ENCODE results near the gene INPP4B.

Gene INPP4B

DNA sequence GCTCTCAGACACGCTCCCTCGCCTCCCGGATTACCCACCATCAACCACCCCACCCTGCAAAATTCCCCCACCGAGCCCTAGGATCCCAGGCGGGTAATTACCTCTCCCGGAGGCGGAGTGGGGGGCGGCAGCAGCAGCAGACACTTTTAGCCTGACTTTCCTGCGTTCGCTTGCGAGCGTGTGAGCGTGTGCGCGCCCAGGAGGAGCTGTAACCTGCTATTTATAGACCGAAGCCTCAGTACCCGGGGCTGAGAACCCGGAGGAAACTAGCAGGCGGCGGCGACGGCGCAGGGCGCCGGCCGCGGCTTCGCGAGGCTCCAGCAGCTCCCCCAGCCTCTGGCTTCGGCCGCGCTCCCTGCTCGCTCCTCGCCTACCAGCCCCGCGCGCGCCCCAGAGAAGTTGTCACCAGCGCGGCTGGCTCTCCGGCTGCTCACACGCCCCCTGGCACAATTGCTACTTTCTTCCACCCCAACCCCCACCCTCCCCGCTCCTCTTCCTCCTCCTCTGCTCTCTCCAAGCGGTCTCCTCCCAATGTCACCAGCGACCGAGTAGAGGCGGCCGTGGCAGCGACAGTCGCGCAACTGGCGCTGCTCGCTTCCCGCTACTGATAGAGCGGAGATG, at the start of gene INPP4B:
Gene INPP4B (minus strand): TSS at position 194 of the 621 bp plus-strand sequence.
- H3K9ac ChIP-seq (ENCODE audit: low read length), result peak within 1 kb of the TSS; percentile 41
- H3K27me3 ChIP-seq (ENCODE audit: control insufficient read depth, insufficient read depth, low read length), result no peaks in the 10 kb centered on the region
- peak within 1 kb of the TSS; percentile 80 for H3K4me3 ChIP-seq (ENCODE audit: low read length)
- peak within 1 kb of the TSS; percentile 55 for H3K27ac ChIP-seq (ENCODE audit: low read depth, low read length)
- no peaks in the 10 kb centered on the region for H3K36me3 ChIP-seq (ENCODE audit: control insufficient read depth, insufficient read depth, low read length)
- peaks cover 2% of the 10 kb centered on the region for H3K4me1 ChIP-seq (ENCODE audit: control insufficient read depth, insufficient read depth, low read length)

DNA sequence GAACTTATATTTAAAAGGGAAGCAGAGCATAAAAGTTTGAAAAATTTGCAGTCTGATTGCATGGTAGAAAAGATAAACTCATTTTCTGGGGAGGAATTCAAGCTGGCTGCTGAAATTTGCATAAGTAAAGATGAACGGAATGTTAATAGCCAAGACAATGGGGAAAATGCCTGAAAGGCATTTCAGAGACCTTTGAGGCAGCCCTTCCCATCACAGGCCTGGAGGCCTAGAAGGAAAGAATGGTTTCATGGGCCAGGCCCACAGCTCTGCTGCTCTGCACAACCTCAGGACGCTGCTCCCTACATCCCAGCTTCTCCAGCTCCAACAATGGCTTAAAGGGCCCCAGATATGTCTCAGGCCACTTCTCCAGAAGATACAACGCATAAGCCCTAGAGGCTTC, 46.9 kb upstream of the INPP4B start:
- Histone ChIP-seq H3K4me3 (ENCODE audit: low read length) (no peak overlapping the region), H3K36me3 (ENCODE audit: control insufficient read depth, insufficient read depth, low read length) (no peaks in the 10 kb centered on the region), H3K27ac (ENCODE audit: low read depth, low read length) (no peak overlapping the region), H3K27me3 (ENCODE audit: control insufficient read depth, insufficient read depth, low read length) (no peaks in the 10 kb centered on the region), H3K4me1 (ENCODE audit: control insufficient read depth, insufficient read depth, low read length) (no peaks in the 10 kb centered on the region), H3K9ac (ENCODE audit: low read length) (no peak overlapping the region)

- Histone ChIP-seq H3K9ac (ENCODE audit: low read length) (no peak overlapping the region), H3K27me3 (ENCODE audit: control insufficient read depth, insufficient read depth, low read length) (no peaks in the 10 kb centered on the region), H3K4me3 (ENCODE audit: low read length) (no peak overlapping the region)
Observed at GRCh38 chr4:142886566-142886965, 40.5 kb upstream of the INPP4B start.

DNA sequence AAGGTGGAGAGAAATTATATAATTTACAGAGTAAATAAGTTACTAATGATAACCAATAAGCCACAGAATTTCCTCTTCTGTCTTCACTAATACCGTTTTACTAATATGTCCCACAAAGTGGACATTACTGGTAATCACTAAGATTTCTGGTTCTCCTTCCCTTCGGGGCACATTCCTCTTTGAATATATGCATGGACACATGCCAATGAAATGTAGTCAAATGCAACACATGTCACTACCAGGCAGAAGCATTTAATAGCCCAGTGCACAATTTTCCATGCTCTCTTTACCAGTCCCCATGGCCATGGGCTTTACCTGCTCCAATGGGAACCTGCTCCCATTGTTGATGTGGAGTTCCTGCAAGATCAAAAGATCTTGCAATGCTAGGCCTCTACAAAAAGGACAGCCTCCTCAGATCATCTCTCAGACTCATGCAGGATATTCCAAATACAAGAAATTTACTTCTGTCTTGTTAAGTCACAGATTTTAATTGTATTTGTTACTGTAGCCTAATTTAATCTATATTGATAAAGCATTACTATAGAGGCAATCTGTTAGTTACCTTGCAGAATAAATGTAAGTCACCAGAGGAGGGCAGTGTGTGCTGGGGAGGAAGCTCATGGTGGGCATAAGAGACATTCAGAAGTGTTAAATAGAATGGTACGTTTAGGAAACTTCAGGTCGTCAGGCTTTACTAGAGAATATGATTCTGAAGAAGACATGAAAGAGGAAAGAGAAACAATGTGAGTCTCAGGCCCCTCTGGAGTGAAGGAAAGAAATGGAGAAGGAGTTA, 37.1 kb upstream of the INPP4B start:
- H3K4me1 ChIP-seq (ENCODE audit: control insufficient read depth, insufficient read depth, low read length), result no peaks in the 10 kb centered on the region
- H3K36me3 ChIP-seq (ENCODE audit: control insufficient read depth, insufficient read depth, low read length), result no peaks in the 10 kb centered on the region
- H3K27ac ChIP-seq (ENCODE audit: low read depth, low read length), result no peak overlapping the region
- H3K27me3 ChIP-seq (ENCODE audit: control insufficient read depth, insufficient read depth, low read length), result no peaks in the 10 kb centered on the region
- H3K9ac ChIP-seq (ENCODE audit: low read length), result no peak overlapping the region
- no peak overlapping the region for H3K4me3 ChIP-seq (ENCODE audit: low read length)

More at GRCh38 chr4:142886566-142886965, 40.5 kb upstream of the INPP4B start:
- H3K4me1 ChIP-seq (ENCODE audit: control insufficient read depth, insufficient read depth, low read length), result no peaks in the 10 kb centered on the region
- H3K36me3 ChIP-seq (ENCODE audit: control insufficient read depth, insufficient read depth, low read length), result no peaks in the 10 kb centered on the region
- no peak overlapping the region for H3K27ac ChIP-seq (ENCODE audit: low read depth, low read length)

- Histone ChIP-seq H3K4me3 (ENCODE audit: low read length) (no peak overlapping the region), H3K27ac (ENCODE audit: low read depth, low read length) (no peak overlapping the region), H3K36me3 (ENCODE audit: control insufficient read depth, insufficient read depth, low read length) (no peaks in the 10 kb centered on the region), H3K9ac (ENCODE audit: low read length) (no peak overlapping the region), H3K4me1 (ENCODE audit: control insufficient read depth, insufficient read depth, low read length) (no peaks in the 10 kb centered on the region), H3K27me3 (ENCODE audit: control insufficient read depth, insufficient read depth, low read length) (no peaks in the 10 kb centered on the region)
Observed at GRCh38 chr4:142882159-142882558, 36.1 kb upstream of the INPP4B start.

- H3K36me3 ChIP-seq (ENCODE audit: control insufficient read depth, insufficient read depth, low read length), result no peaks in the 10 kb centered on the region
- H3K27me3 ChIP-seq (ENCODE audit: control insufficient read depth, insufficient read depth, low read length), result no peaks in the 10 kb centered on the region
- H3K4me1 ChIP-seq (ENCODE audit: control insufficient read depth, insufficient read depth, low read length), result no peaks in the 10 kb centered on the region
- H3K27ac ChIP-seq (ENCODE audit: low read depth, low read length), result no peak overlapping the region
- no peak overlapping the region for H3K9ac ChIP-seq (ENCODE audit: low read length)
- H3K4me3 ChIP-seq (ENCODE audit: low read length), result no peak overlapping the region
Observed at GRCh38 chr4:142881331-142881730, 35.2 kb upstream of the INPP4B start.

DNA sequence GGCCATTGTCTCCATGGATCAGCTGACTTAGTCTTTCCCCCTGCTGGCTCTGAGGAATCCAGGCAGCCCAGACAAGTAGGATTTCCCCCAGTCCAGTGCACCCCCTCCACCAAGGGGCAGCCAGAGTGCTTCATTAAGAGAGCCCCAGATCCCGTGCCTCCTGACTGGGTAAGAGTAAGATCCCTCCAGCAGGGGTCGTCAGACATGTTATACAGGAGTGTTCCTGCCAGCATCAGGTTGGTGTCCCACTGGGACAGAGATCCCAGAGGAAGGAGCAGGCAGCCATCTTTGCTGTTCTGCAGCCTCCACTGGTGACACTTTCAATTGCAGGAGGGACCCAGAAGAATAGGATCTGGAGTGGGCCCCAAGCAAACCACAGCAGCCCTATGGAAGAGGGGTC, 29.0 kb upstream of the INPP4B start:
- no peak overlapping the region for H3K9ac ChIP-seq (ENCODE audit: low read length)
- H3K4me1 ChIP-seq (ENCODE audit: control insufficient read depth, insufficient read depth, low read length), result no peaks in the 10 kb centered on the region

GRCh38 chr4:142874684-142875083, 28.6 kb upstream of the INPP4B start:
- H3K4me3 ChIP-seq (ENCODE audit: low read length), result no peak overlapping the region
- H3K27ac ChIP-seq (ENCODE audit: low read depth, low read length), result no peak overlapping the region
- H3K36me3 ChIP-seq (ENCODE audit: control insufficient read depth, insufficient read depth, low read length), result no peaks in the 10 kb centered on the region
- H3K4me1 ChIP-seq (ENCODE audit: control insufficient read depth, insufficient read depth, low read length), result no peaks in the 10 kb centered on the region
- H3K9ac ChIP-seq (ENCODE audit: low read length), result no peak overlapping the region
- H3K27me3 ChIP-seq (ENCODE audit: control insufficient read depth, insufficient read depth, low read length), result no peaks in the 10 kb centered on the region

More for the DNA sequence above, 29.0 kb upstream of the INPP4B start:
- no peak overlapping the region for H3K27ac ChIP-seq (ENCODE audit: low read depth, low read length)
- no peaks in the 10 kb centered on the region for H3K27me3 ChIP-seq (ENCODE audit: control insufficient read depth, insufficient read depth, low read length)
- no peaks in the 10 kb centered on the region for H3K36me3 ChIP-seq (ENCODE audit: control insufficient read depth, insufficient read depth, low read length)
- no peak overlapping the region for H3K4me3 ChIP-seq (ENCODE audit: low read length)

GRCh38 chr4:142866685-142867084, 20.6 kb upstream of the INPP4B start:
- H3K4me3 ChIP-seq (ENCODE audit: low read length), result no peak overlapping the region
- no peaks in the 10 kb centered on the region for H3K27me3 ChIP-seq (ENCODE audit: control insufficient read depth, insufficient read depth, low read length)
- H3K4me1 ChIP-seq (ENCODE audit: control insufficient read depth, insufficient read depth, low read length), result no peaks in the 10 kb centered on the region
- no peak overlapping the region for H3K9ac ChIP-seq (ENCODE audit: low read length)
- H3K27ac ChIP-seq (ENCODE audit: low read depth, low read length), result no peak overlapping the region
- H3K36me3 ChIP-seq (ENCODE audit: control insufficient read depth, insufficient read depth, low read length), result no peaks in the 10 kb centered on the region

- no peak overlapping the region for H3K4me3 ChIP-seq (ENCODE audit: low read length)
- no peaks in the 10 kb centered on the region for H3K36me3 ChIP-seq (ENCODE audit: control insufficient read depth, insufficient read depth, low read length)
- no peak overlapping the region for H3K9ac ChIP-seq (ENCODE audit: low read length)
- no peak overlapping the region for H3K27ac ChIP-seq (ENCODE audit: low read depth, low read length)
- no peaks in the 10 kb centered on the region for H3K27me3 ChIP-seq (ENCODE audit: control insufficient read depth, insufficient read depth, low read length)
- H3K4me1 ChIP-seq (ENCODE audit: control insufficient read depth, insufficient read depth, low read length), result no peaks in the 10 kb centered on the region
Observed at GRCh38 chr4:142861351-142861750, 15.2 kb upstream of the INPP4B start.

DNA sequence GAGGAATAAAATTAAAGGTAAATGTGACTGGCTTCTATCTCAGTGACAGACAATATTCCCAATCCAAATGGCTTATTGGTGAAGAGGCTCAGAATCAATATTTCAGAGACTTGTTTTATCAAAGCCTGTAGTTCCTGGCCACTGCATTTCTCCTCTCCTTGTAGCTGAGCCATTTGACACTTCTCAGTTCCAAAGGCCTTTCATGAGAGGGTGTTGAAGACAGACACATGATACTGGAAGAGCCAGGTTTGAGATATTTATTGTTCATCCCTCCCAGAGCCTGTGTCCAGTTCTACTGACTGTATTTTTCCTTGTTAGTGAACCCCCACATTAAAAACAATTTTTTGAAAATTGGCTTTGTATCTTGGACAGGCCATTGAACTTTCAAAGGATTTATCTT, 12.9 kb upstream of the INPP4B start:
- H3K27ac ChIP-seq (ENCODE audit: low read depth, low read length), result no peak overlapping the region
- no peak overlapping the region for H3K4me3 ChIP-seq (ENCODE audit: low read length)
- H3K9ac ChIP-seq (ENCODE audit: low read length), result no peak overlapping the region
- H3K4me1 ChIP-seq (ENCODE audit: control insufficient read depth, insufficient read depth, low read length), result no peaks in the 10 kb centered on the region
- no peaks in the 10 kb centered on the region for H3K36me3 ChIP-seq (ENCODE audit: control insufficient read depth, insufficient read depth, low read length)
- no peaks in the 10 kb centered on the region for H3K27me3 ChIP-seq (ENCODE audit: control insufficient read depth, insufficient read depth, low read length)

DNA sequence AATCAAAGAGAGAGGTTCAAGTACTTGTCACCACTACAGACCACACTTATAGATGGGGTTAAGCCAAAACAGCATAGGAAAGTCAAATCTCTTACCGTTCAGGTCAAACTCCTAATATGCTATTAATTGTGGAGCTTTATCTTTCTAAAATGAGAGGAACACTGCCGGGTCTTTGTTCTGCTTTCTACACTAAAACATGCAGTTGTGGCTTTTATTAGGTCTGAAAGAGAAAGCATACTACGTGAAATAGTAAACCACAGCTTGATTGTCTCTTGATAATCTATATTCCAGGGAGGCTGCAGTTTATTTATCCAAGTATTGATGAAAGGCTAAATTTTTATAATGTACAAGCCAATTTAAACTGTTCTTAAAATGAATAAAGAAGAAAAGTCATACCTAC, 12.3 kb upstream of the INPP4B start:
- no peaks in the 10 kb centered on the region for H3K36me3 ChIP-seq (ENCODE audit: control insufficient read depth, insufficient read depth, low read length)
- no peak overlapping the region for H3K9ac ChIP-seq (ENCODE audit: low read length)
- no peaks in the 10 kb centered on the region for H3K4me1 ChIP-seq (ENCODE audit: control insufficient read depth, insufficient read depth, low read length)
- no peak overlapping the region for H3K27ac ChIP-seq (ENCODE audit: low read depth, low read length)
- no peak overlapping the region for H3K4me3 ChIP-seq (ENCODE audit: low read length)
- H3K27me3 ChIP-seq (ENCODE audit: control insufficient read depth, insufficient read depth, low read length), result no peaks in the 10 kb centered on the region

DNA sequence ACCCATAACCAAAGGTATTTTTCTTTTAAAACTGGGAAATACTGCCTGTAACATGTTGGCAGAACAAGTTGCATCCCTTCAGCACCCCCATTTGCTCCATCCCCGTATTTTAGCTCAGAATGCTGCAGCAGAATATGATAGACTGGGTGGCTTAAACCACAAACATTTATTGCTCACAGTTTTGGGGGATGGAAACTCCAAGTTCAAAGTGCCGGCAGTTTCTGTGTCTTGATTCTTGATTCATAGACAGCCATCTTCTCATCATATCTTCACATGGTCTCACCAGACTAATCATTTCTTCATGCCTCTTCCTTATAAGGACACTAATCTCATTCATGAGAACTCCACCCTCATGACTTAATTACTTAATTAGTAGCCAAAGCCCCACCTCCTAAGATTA, 10.5 kb upstream of the INPP4B start:
- Histone ChIP-seq H3K36me3 (ENCODE audit: control insufficient read depth, insufficient read depth, low read length) (no peaks in the 10 kb centered on the region), H3K4me1 (ENCODE audit: control insufficient read depth, insufficient read depth, low read length) (no peaks in the 10 kb centered on the region), H3K9ac (ENCODE audit: low read length) (no peak overlapping the region), H3K4me3 (ENCODE audit: low read length) (no peak overlapping the region), H3K27ac (ENCODE audit: low read depth, low read length) (no peak overlapping the region), H3K27me3 (ENCODE audit: control insufficient read depth, insufficient read depth, low read length) (no peaks in the 10 kb centered on the region)
